HepG2 (cell line): ENCODE measurements around the gene TMEM145. TPM values are rescaled to one million over a fixed set of nuclear protein-coding genes. Genes with fewer than 3 reads are reported as not detected.
"Not testable (repeated sequence)": the region's sequence is repeated elsewhere in the genome, so short reads cannot be mapped to it uniquely, and the experiment has no call there.

Experiments used
- ATAC-seq: fragments of 200-7000 bp; cut with Tn5 transposase; 3 replicates; pipeline ENCODE4 v1.9.1; 2020; ENCODE audit warnings: mild to moderate bottlenecking, moderate library complexity
- BruUV-seq: library from RNA; stranded (reverse); fragments of 400-500 nt; replicated peaks from 2 replicates; lab custom pipeline; 2021; lab: Mats Ljungman, UMichigan
- CTCF ChIA-PET: fragments of 300-600 bp; formaldehyde crosslinking; extraction: SDS; loops from one replicate; lab custom pipeline; 2021; ENCODE audit warnings: low total read pairs, inconsistent platforms, low intra/inter-chr PET ratio; lab: Yijun Ruan, JAX
- POLR2A ChIA-PET: fragments of 350-600 bp; sonication (Branson Sonifier 250); formaldehyde crosslinking; loops from one replicate; lab custom pipeline; 2020; ENCODE audit warnings: antibody characterized with exemption, inconsistent platforms; lab: Yijun Ruan, JAX
- DNase-seq: peaks from one replicate; pipeline ENCODE4 v3.0.0-alpha.2; 2015; ENCODE audit warnings: low spot score
- FAIRE-seq: peaks from 3 replicates; lab custom pipeline; 2011; peaks lifted over from hg19 to GRCh38; lab: Jason Lieb, UNC
- H2AFZ ChIP-seq: one replicate; pipeline ENCODE4 v1.6.1; 2011; ENCODE audit warnings: low read length, inconsistent platforms
- H3K27ac ChIP-seq: fragments of 300-600 bp; 3 replicates; pipeline ENCODE4 v1.8.0; 2011; ENCODE audit warnings: mixed run types, mild to moderate bottlenecking, mixed read lengths, low read length, inconsistent platforms; ENCODE audit not compliant: insufficient read depth; ENCODE audit errors: extremely low read length
- H3K27me3 ChIP-seq, 2 experiments: fragments of 200-600 bp in 1 of 2; 2 replicates in 1 of 2; 3 replicates in 1 of 2; pipeline versions ENCODE4 v1.6.0 to v1.8.0; 2011; ENCODE audit warnings: low read length in 2 of 2, mild to moderate bottlenecking in 2 of 2, moderate library complexity in 2 of 2, inconsistent platforms in 1 of 2; ENCODE audit not compliant: insufficient read depth in 2 of 2, control insufficient read depth in 1 of 2
- H3K36me3 ChIP-seq, 2 experiments: fragments of 200-600 bp in 1 of 2; replicated peaks in 1 of 2; 2 replicates in 1 of 2; 3 replicates in 1 of 2; pipeline versions ENCODE4 v1.5.1 to v1.8.0; 2011; ENCODE audit warnings: low read length in 2 of 2, inconsistent platforms in 1 of 2; ENCODE audit not compliant: insufficient read depth in 2 of 2, control insufficient read depth in 1 of 2
- H3K4me1 ChIP-seq: 2 replicates; pipeline ENCODE4 v1.5.1; 2012; ENCODE audit warnings: low read length, inconsistent platforms; ENCODE audit not compliant: insufficient read depth
- H3K4me2 ChIP-seq: 2 replicates; pipeline ENCODE4 v1.6.0; 2011; ENCODE audit warnings: low read depth, low read length, inconsistent platforms
- H3K4me3 ChIP-seq, 3 experiments: fragments of 200-600 bp in 1 of 3; sonication (generic), shearing (Covaris generic) in 1 of 3; replicated peaks in 1 of 3; 2 replicates each; pipeline ENCODE4 v1.5.1; 2011 to 2016; ENCODE audit warnings: low read length in 3 of 3, inconsistent platforms in 2 of 3, low read depth in 2 of 3, mild to moderate bottlenecking in 2 of 3, control low read depth in 1 of 3, mixed read lengths in 1 of 3; ENCODE audit not compliant: insufficient read depth in 1 of 3
- H3K79me2 ChIP-seq: one replicate; pipeline ENCODE4 v1.6.1; 2011; ENCODE audit warnings: low read length, inconsistent platforms; ENCODE audit not compliant: insufficient read depth
- H3K9ac ChIP-seq: 2 replicates; pipeline ENCODE4 v1.6.0; 2011; ENCODE audit warnings: mild to moderate bottlenecking, low read depth, low read length, inconsistent platforms; ENCODE audit not compliant: insufficient read depth
- H3K9me3 ChIP-seq: 2 replicates; pipeline ENCODE4 v1.5.1; 2012; ENCODE audit warnings: mild to moderate bottlenecking, low read length
- H4K20me1 ChIP-seq: 2 replicates; pipeline ENCODE4 v1.6.0; 2011; ENCODE audit warnings: inconsistent platforms, mild to moderate bottlenecking, low read length, moderate library complexity; ENCODE audit not compliant: insufficient read depth
- NR2C2 ChIP-seq: sonication (generic); formaldehyde crosslinking; IDR thresholded peaks from 2 replicates; pipeline ENCODE4 v1.4.0; 2020; ENCODE audit warnings: missing genetic modification reagents, mild to moderate bottlenecking, moderate library complexity, borderline replicate concordance
- TAF15 ChIP-seq: fragments of 200-400 bp; formaldehyde crosslinking; IDR thresholded peaks from one replicate; pipeline ENCODE4 v1.6.1; 2018; ENCODE audit warnings: mild to moderate bottlenecking, low read depth, low read length; ENCODE audit not compliant: poor library complexity, severe bottlenecking
- ZNF264 ChIP-seq: sonication (generic); formaldehyde crosslinking; IDR thresholded peaks from 2 replicates; pipeline ENCODE4 v1.4.0; 2020; ENCODE audit warnings: missing genetic modification reagents
- ZNF44 ChIP-seq: sonication (generic); formaldehyde crosslinking; IDR thresholded peaks from 2 replicates; pipeline ENCODE4 v1.5.1; 2020; ENCODE audit warnings: mild to moderate bottlenecking, missing genetic modification reagents
- WGBS: methylation state at CpG from one replicate; pipeline ENCODE4 v1.1.6; 2017; ENCODE audit warnings: low lambda C conversion rate; 5-methylcytosine and 5-hydroxymethylcytosine counted together
- in situ Hi-C: cut with HindIII; loops from 2 replicates; pipeline ENCODE4 v1.10.0; 2017; ENCODE audit warnings: low pct_unique_long_range_greater_than_20kb; ENCODE audit not compliant: extremely low pct_ligation_motif_present
- intact Hi-C: fragments of 100-400 bp; cut with micrococcal nuclease; formaldehyde crosslinking; loops from one replicate; pipeline ENCODE4 v1.10.0; 2022; ENCODE audit not compliant: unreplicated experiment
- polyA plus RNA-seq, 8 experiments: library from polyadenylated mRNA; depleted of rRNA in 3 of 8; stranded (reverse) in 7 of 8; unstranded in 1 of 8; fragments of >200 nt; fragmentation: Illumina TruSeq in 4 of 8; extraction: Trizol in 4 of 8; gene quantifications; 2 replicates each; pipeline versions ENCODE4 v1.2.1 to v1.2.3, GENCODE V29; 2011 to 2016; ENCODE audit warnings: low read depth in 4 of 8, missing spikeins in 1 of 8, mixed read lengths in 1 of 8; ENCODE audit not compliant: insufficient read depth in 1 of 8
- total RNA-seq, 5 experiments: library from RNA; depleted of rRNA; stranded (reverse); fragments of >200 nt; fragmentation: Illumina TruSeq; extraction: Trizol; gene quantifications; 2 replicates each; pipeline ENCODE4 v1.2.3, GENCODE V29; 2016; ENCODE audit warnings: low read depth in 1 of 5
- TF ChIP-seq, protein P1 (sequence below): sonication (generic); formaldehyde crosslinking; IDR thresholded peaks from 2 replicates; pipeline ENCODE4 v1.4.0; 2020; ENCODE audit warnings: missing genetic modification reagents
- TF ChIP-seq, protein P2 (sequence below): sonication (generic); formaldehyde crosslinking; IDR thresholded peaks from 2 replicates; pipeline ENCODE4 v1.5.0; 2020; ENCODE audit warnings: mild to moderate bottlenecking, missing genetic modification reagents, moderate library complexity
- TF ChIP-seq, protein P3 (sequence below): sonication (generic); formaldehyde crosslinking; IDR thresholded peaks from 2 replicates; pipeline ENCODE4 v1.4.0; 2020; ENCODE audit warnings: mild to moderate bottlenecking, missing genetic modification reagents

Gene TMEM145
- total and polyA plus RNA-seq, 2 of the 13 experiments (the other 11 are each of a cell fraction or from before 2014, with no cell fraction given) = 0.07 to 5.1 TPM

DNA sequence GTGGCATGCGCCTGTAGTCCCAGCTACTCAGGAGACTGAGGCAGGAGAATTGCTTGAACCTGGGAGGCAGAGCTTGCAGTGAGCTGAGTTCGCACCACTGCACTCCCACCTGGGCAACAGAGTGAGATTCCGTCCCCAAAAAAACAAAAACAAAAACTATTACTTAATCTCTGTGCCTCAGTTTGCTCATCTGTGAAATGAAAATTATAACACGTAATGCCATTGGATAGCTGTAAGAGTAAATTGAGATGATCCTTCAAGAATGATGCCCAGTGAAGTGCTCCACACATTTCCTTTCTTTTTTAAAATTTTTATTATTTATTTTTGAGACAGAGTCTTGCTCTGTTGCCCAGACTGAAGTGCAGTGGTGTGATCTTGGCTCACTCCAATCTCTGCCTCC, 26.8 kb downstream of the TMEM145 start:
- intact Hi-C loops = not testable (repeated sequence)

GRCh38 chr19:42343344-42344110, 30.4 kb downstream of the TMEM145 start:
- POLR2A ChIA-PET = no interaction called here
- Histone ChIP-seq H2AFZ (no peak overlapping the region), H3K36me3 (peaks cover 6 to 7% of the 10 kb centered on the region in 2 experiments; a peak in 2 of 5 replicates), H3K9me3 (no peaks in the 10 kb centered on the region), H3K27ac (no peak overlapping the region), H3K79me2 (no peaks in the 10 kb centered on the region), H4K20me1 (no peaks in the 10 kb centered on the region), H3K9ac (no peak overlapping the region), H3K4me1 (no peaks in the 10 kb centered on the region), H3K4me3 (no peak overlapping the region), H3K4me2 (no peak overlapping the region), H3K27me3 (no peaks in the 10 kb centered on the region)
- FAIRE-seq = no peak
- no TSS peak for BruUV-seq
- WGBS = 93% methylated on average over 11 of the region's 17 CpGs
- in situ Hi-C loops (no loop called here), intact Hi-C loops (no loop called here)
- no peak for DNase-seq
- peak; percentile 56 for ATAC-seq
- CTCF ChIA-PET = no interaction called here
- TF ChIP-seq ZNF44 (no peak), TAF15 (no peak), ZNF264 (CRISPR knock-in tag) (no peak), NR2C2 (no peak)
- TF ChIP-seq, protein P1, sequence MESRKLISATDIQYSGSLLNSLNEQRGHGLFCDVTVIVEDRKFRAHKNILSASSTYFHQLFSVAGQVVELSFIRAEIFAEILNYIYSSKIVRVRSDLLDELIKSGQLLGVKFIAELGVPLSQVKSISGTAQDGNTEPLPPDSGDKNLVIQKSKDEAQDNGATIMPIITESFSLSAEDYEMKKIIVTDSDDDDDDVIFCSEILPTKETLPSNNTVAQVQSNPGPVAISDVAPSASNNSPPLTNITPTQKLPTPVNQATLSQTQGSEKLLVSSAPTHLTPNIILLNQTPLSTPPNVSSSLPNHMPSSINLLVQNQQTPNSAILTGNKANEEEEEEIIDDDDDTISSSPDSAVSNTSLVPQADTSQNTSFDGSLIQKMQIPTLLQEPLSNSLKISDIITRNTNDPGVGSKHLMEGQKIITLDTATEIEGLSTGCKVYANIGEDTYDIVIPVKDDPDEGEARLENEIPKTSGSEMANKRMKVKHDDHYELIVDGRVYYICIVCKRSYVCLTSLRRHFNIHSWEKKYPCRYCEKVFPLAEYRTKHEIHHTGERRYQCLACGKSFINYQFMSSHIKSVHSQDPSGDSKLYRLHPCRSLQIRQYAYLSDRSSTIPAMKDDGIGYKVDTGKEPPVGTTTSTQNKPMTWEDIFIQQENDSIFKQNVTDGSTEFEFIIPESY (CRISPR knock-in tag) = peak; percentile 47
- TF ChIP-seq, protein P2, sequence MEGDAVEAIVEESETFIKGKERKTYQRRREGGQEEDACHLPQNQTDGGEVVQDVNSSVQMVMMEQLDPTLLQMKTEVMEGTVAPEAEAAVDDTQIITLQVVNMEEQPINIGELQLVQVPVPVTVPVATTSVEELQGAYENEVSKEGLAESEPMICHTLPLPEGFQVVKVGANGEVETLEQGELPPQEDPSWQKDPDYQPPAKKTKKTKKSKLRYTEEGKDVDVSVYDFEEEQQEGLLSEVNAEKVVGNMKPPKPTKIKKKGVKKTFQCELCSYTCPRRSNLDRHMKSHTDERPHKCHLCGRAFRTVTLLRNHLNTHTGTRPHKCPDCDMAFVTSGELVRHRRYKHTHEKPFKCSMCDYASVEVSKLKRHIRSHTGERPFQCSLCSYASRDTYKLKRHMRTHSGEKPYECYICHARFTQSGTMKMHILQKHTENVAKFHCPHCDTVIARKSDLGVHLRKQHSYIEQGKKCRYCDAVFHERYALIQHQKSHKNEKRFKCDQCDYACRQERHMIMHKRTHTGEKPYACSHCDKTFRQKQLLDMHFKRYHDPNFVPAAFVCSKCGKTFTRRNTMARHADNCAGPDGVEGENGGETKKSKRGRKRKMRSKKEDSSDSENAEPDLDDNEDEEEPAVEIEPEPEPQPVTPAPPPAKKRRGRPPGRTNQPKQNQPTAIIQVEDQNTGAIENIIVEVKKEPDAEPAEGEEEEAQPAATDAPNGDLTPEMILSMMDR (CRISPR knock-in tag) = peak; percentile 26; the same call in 1 of the 2 replicates
- TF ChIP-seq, protein P3, sequence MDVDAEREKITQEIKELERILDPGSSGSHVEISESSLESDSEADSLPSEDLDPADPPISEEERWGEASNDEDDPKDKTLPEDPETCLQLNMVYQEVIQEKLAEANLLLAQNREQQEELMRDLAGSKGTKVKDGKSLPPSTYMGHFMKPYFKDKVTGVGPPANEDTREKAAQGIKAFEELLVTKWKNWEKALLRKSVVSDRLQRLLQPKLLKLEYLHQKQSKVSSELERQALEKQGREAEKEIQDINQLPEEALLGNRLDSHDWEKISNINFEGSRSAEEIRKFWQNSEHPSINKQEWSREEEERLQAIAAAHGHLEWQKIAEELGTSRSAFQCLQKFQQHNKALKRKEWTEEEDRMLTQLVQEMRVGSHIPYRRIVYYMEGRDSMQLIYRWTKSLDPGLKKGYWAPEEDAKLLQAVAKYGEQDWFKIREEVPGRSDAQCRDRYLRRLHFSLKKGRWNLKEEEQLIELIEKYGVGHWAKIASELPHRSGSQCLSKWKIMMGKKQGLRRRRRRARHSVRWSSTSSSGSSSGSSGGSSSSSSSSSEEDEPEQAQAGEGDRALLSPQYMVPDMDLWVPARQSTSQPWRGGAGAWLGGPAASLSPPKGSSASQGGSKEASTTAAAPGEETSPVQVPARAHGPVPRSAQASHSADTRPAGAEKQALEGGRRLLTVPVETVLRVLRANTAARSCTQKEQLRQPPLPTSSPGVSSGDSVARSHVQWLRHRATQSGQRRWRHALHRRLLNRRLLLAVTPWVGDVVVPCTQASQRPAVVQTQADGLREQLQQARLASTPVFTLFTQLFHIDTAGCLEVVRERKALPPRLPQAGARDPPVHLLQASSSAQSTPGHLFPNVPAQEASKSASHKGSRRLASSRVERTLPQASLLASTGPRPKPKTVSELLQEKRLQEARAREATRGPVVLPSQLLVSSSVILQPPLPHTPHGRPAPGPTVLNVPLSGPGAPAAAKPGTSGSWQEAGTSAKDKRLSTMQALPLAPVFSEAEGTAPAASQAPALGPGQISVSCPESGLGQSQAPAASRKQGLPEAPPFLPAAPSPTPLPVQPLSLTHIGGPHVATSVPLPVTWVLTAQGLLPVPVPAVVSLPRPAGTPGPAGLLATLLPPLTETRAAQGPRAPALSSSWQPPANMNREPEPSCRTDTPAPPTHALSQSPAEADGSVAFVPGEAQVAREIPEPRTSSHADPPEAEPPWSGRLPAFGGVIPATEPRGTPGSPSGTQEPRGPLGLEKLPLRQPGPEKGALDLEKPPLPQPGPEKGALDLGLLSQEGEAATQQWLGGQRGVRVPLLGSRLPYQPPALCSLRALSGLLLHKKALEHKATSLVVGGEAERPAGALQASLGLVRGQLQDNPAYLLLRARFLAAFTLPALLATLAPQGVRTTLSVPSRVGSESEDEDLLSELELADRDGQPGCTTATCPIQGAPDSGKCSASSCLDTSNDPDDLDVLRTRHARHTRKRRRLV (CRISPR knock-in tag) = no peak

More for the DNA sequence above, 26.8 kb downstream of the TMEM145 start:
- in situ Hi-C loops, H3K9me3 ChIP-seq, FAIRE-seq, POLR2A ChIA-PET, H2AFZ ChIP-seq, CTCF ChIA-PET, H3K4me1 ChIP-seq, DNase-seq, H3K79me2 ChIP-seq, H3K9ac ChIP-seq, H3K27me3 ChIP-seq, H4K20me1 ChIP-seq, H3K4me2 ChIP-seq, ATAC-seq, H3K27ac ChIP-seq, BruUV-seq, H3K4me3 ChIP-seq: not testable (repeated sequence)
- 98% methylated on average over 4 of the region's 4 CpGs for WGBS
- peaks cover 11 to 24% of the 10 kb centered on the region in 2 experiments; a peak in 4 of 5 replicates for H3K36me3 ChIP-seq
